Dedifferentiated amniotic fluid mesenchymal stem cell (primary cell): ENCODE data around the gene ODAD4.

Experiments
- DNase-seq: peaks from one replicate; pipeline ENCODE4 v3.0.0-alpha.2; 2016; ENCODE audit errors: extremely low spot score

ODAD4 gene

GRCh38 chr17:41930009-41930832, at the start of gene ODAD4:
Gene ODAD4 (plus strand): TSS chr17:41930617. CDS start chr17:41930724, 107 bp downstream.
- DNase-seq: peak; percentile 98

GRCh38 chr17:41882756-41883155, 47.7 kb upstream of the ODAD4 start:
- no peak for DNase-seq

GRCh38 chr17:41885733-41886132, 44.7 kb upstream of the ODAD4 start:
- DNase-seq: no peak

GRCh38 chr17:41888332-41888965, 42.0 kb upstream of the ODAD4 start:
- no peak for DNase-seq

GRCh38 chr17:41891135-41892020, 39.0 kb upstream of the ODAD4 start:
- DNase-seq: no peak

- DNase-seq: no peak
Measured at GRCh38 chr17:41892021-41892376, 38.4 kb upstream of the ODAD4 start.

GRCh38 chr17:41893384-41893783, 37.0 kb upstream of the ODAD4 start:
- DNase-seq: no peak

GRCh38 chr17:41894791-41895331, 35.6 kb upstream of the ODAD4 start:
- peak; percentile 79 for DNase-seq

GRCh38 chr17:41895617-41896016, 34.8 kb upstream of the ODAD4 start:
- no peak for DNase-seq

- no peak for DNase-seq
Measured at GRCh38 chr17:41896726-41897125, 33.7 kb upstream of the ODAD4 start.

GRCh38 chr17:41901646-41902045, 28.8 kb upstream of the ODAD4 start:
- DNase-seq: no peak

GRCh38 chr17:41904242-41904841, 26.1 kb upstream of the ODAD4 start:
- no peak for DNase-seq

GRCh38 chr17:41905172-41905571, 25.2 kb upstream of the ODAD4 start:
- DNase-seq: no peak

GRCh38 chr17:41906465-41907184, 23.8 kb upstream of the ODAD4 start:
- DNase-seq: no peak

GRCh38 chr17:41907185-41907556, 23.2 kb upstream of the ODAD4 start:
- DNase-seq: no peak

- no peak for DNase-seq
Measured at GRCh38 chr17:41907633-41908539, 22.5 kb upstream of the ODAD4 start.

GRCh38 chr17:41909088-41909487, 21.3 kb upstream of the ODAD4 start:
- no peak for DNase-seq

- DNase-seq: peak; percentile 87
Measured at GRCh38 chr17:41910701-41911391, 19.6 kb upstream of the ODAD4 start.

- DNase-seq: no peak
Measured at GRCh38 chr17:41912925-41913324, 17.5 kb upstream of the ODAD4 start.
